GM18505 (cell line): ENCODE data around the gene HINFP.
"Not testable (repeated sequence)": the region's sequence is repeated elsewhere in the genome, so short reads cannot be mapped to it uniquely, and the experiment has no call there.

ENCODE experiments used
- ATAC-seq: cut with Tn5 transposase; IDR thresholded peaks from one replicate; pipeline ENCODE4 v1.9.1; 2021; ENCODE audit not compliant: unreplicated experiment
- POLR2A ChIP-seq: IDR thresholded peaks from 4 replicates; pipeline ENCODE4 v1.6.1; 2011; ENCODE audit warnings: borderline replicate concordance; ENCODE audit not compliant: insufficient read depth, insufficient read length; ENCODE audit errors: extremely low read depth

The HINFP gene

DNA sequence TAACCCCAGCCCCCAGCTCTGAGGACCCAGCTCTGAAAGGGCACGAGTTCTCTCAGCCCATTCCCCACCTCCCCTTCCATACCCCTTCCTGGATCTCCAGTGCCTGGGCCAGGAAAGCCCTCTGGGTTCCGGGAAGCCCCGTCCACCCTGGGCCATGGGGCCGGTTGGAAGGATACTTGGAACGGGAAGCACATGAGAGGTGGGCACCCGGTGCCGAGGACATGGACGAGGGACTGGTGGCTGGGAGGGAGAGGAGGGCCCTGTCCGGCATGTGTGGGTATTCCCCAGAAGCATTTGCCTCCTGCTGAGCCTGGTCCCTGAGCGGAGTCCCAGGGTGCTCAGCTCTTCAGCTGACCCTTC lies 5.2 kb upstream of the HINFP start:
- no peak for TF ChIP-seq POLR2A
- no peak for ATAC-seq

DNA sequence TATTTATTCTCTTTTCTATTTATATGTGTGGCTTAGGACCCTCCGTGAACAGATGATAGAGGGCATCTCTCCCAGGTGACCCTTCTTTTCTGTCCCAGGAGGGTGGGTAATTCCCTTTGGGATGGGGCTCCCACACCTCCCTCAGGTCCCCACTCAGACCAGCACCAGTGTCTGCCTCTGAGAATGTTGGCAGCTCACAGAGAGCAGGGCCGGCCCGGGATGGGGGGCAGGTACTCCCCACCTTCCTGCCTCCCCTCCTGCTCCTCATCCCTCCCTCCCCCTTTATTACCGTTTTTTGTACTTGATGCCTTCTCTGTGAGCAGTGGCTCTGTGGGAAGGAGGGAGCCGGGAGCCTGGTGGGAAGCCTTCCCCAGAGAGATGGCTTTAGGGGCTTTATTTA lies 4.8 kb upstream of the HINFP start:
- no peak for ATAC-seq
- no peak for TF ChIP-seq POLR2A

DNA sequence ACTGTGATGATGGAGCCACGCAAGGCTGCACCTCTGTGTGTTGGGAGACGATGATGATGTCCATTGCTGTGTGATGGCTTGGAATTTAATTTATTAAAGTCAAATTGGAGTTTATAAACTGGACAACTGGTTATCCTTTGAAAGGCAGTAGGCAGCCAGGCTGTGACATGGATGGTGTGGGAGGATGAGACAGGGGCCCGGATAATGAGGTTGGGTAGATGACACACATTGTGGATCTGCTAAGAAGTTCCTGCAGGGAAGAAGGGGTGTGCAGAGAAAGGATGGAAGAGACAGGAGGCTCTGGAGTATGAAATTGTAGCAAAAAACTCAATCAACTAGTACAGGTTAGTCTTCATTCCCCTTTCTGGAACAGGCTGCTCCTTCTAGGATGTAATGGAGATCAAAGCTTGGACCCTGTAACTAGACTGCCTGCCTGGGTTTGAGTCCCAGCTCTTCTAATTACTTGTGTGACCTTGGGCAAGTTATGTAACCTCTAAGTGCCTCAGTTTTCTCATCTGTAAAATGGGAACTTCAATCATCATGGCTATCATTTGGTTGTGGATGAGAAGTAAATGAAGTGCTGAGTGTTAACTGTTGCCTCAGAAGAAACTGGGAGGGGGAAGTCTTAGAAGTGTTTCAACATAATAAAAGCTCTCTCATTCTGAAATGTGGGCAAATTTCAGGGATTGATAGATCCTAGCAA lies 4.2 kb upstream of the HINFP start:
- TF ChIP-seq POLR2A, result no peak
- no peak for ATAC-seq

DNA sequence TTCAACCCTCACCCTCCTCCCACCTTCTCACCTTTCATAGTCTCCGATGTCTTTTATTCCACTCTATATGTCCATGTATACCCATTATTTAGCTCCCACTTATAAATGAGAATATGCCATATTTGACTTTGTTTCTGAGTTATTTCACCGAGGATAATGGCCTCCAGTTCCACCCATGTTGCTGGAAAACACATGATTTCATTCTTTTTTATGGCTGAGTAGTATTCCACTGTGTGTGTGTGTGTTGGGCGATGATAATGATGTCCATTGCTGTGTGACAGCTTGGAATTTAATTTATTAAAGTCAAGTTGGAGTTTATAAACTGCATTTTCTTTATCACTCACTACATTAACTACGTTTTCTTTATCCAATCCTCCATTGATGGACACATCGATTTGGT lies 3.2 kb upstream of the HINFP start:
- TF ChIP-seq POLR2A, result no peak
- ATAC-seq, result no peak

DNA sequence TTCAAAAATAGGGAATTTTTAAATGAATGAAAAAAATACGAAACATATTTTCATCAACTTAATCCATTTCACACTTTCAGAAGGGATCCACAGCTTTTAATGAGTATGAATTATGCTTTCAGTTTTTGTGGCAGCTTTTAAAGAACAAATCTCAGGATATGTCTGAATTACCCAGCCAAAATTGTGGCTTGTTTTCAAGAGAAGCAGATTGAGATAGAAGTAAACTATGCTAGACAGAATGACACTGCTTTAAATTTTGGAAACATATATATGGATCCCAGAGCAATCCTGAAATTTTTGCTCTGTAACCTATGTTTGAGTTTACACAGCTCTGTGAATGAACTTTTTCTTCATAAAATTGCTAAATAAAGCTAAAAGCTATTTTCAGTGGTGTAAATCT lies 2.4 kb upstream of the HINFP start:
- no peak for ATAC-seq
- no peak for TF ChIP-seq POLR2A

DNA sequence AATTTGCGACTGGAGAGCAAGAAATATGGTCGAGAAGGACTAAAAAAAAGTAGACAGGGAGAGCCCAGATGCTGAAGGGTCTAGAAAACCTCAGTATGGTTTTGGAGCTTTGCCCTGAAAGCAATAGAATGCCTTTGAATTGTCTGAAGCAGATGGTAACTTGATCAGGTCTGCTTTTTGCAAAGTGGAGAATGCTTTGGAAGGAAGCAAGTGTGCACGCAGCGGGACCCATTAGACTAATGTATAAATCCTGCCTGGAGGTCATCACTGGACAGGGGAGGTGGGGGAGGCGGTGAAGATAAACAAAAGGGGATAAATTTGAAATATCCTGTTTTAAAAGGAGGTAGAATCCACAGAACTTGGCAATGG lies 757 bp upstream of the HINFP start:
- TF ChIP-seq POLR2A, result no peak
- ATAC-seq, result no peak

DNA sequence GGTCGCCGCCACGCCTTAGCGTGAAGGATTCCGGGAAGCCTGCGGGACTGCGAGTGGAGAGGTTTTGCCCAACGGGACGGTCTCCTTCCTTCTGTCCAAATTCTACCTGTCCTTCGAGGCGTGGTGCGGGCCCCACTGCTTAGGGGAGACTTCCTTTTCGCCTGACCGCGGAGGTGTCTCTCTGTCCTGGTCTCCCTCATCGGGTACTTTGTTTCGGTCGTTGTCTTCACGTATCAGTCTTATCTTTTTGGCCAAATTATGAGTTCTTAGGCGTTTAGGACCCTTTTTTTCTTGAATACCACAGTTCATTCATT lies 388 bp downstream of the HINFP start:
- TF ChIP-seq POLR2A, result no peak
- ATAC-seq, result peak; percentile 15

DNA sequence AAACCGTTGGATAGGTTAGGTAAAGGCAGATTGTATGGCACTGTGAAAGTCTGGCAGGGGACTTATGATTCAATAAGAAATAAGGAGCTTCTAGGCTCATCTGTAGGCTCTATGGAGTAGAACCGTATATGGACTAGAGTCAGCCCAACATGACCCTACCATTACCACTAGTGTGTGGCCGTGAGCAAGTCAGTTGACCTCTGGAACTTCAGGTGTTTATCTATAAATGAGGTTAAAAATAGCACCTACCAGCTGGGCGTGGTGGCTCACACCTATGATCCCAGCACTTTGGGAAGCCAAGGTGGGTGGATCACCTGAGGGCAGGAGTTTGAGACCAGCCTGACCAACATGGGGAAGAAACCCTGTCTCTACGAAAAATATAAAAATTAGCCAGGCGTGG lies 4.4 kb downstream of the HINFP start:
- no peak for TF ChIP-seq POLR2A
- no peak for ATAC-seq

DNA sequence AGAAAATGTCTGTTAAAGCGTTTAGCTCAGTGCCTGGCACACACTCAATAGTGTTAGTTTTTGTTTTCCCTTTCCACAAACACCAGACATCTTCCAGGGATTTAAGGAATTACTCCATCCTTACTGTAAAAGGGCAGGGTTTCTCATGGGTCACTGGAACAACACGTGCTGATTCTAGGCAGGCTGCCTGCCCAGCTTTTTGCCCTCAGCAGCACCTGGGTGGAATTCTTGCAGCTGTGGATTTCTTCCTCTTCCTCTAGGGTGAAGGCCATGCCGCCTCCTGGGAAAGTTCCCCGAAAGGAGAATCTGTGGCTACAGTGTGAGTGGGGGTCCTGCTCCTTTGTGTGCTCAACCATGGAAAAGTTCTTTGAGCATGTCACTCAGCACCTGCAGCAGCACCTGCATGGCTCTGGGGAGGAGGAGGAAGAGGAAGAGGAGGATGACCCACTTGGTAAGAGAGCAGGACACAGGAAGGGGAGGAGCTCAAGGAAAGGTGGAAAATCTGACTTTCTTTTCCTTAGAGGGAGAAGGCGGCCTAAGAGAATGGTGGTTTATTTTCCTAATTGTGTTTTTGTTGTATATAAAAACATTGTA lies 5.4 kb downstream of the HINFP start:
- no peak for TF ChIP-seq POLR2A
- no peak for ATAC-seq

DNA sequence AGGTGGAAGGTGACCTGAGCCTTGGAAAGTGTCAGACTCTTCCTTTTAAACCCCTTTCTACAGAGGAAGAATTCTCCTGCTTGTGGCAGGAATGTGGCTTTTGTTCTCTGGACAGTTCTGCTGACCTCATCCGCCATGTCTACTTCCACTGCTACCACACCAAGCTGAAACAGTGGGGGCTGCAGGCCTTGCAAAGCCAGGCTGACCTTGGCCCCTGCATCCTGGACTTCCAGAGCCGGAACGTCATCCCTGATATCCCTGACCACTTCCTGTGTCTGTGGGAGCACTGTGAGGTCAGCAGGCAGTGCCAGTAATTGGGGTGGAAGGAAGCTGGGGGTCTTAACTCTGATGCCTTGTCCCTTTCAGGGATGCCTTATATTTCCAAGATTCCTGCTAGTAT lies 9.3 kb downstream of the HINFP start:
- no peak for ATAC-seq
- no peak for TF ChIP-seq POLR2A

DNA sequence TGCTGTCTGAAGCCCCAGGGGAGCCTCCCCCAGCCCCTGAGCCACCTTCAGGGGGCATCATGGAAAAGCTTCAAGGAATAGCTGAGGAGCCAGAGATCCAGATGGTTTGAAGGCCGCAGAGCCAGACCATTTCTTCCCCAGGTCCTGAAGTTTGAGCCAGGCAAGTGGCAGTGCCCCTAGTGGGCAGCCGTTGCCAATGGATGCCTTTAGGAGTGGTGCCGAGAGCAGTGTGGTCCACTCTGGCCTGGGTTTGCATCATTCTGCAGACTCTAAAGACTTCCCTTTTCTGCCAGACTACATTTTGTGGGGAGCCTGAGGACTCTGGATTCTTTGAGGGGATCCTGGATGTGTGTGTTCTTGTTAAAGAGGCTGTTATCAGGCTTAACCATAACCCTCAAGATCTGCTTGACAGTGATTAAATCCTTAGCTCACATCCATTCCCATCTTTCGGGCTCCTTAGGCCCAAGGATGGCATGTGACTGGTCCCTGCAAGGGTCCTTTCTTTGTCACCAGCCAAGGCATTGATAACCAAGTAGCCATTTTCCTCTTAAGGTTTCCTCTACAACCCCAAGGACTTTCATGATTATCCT lies 13.1 kb downstream of the HINFP start:
- TF ChIP-seq POLR2A, result no peak
- no peak for ATAC-seq

DNA sequence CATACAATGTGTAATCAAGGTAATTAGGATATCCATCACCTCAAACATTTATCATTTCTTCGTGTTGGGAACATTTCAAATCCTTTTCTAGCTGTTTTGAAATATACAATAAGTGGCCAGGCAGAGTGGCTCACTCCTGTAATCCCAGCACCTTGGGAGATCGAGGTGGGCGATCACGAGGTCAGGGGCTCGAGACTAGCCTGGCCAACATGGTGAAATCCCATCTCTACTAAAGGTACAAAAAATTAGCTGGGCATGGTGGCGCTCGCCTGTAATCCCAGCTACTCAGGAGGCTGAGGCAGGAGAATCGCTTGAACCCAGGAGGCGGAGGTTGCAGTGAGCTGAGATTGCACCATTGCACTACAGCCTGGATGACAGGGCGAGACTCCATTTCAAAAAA lies 17.9 kb downstream of the HINFP start:
- ATAC-seq, result not testable (repeated sequence)

DNA sequence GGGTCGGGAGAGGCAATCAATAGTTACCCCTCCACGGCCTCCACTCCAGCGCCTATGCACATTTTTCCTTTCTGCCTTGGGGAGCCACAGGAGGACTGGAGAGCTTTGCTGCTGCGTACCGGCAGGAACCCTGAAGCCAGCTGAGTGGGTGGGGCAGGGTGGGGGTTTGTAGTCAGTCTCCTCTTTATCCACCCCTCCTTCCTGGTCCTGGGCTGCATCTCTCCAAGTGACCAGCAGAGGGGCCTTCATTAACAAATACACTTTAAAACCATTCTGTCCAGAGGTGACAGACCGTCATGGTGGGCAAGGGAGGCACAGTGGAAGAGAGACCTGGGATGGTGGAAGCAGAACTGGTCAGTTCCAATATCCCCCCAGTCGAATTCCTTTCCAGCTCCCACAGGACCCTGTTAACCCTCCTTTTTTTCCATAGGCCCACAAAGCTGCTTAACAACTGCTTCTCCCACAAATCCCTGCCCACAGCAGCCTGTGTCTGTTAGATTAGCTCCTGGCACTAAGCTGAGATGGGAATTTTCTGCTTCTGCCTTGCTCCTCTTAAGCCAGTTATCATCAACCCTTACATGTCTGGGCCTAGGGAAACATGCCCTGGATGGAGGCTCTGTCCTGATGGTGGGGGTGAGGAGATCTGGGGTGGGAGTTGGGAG lies 23.6 kb downstream of the HINFP start:
- TF ChIP-seq POLR2A, result no peak
- ATAC-seq, result no peak

DNA sequence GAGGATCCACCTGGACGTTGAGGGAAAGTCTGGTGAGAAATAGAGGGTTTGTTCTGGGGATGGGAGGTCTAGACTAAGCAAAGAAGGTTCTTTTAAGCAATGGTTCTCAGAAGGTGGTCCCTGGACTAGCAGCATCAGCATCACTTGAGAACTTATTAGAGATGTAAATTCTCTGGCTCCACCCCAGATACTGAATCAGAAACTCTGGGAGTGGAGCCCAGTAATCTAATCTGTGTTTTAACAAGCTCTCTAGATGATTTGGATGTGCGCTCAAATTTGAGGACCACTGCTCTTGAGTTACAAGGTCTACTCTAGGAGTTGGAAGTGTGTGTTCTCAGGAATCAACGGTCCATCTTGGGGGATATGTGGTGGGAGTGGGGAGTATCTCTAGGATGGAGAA lies 24.2 kb downstream of the HINFP start:
- no peak for ATAC-seq
- TF ChIP-seq POLR2A, result no peak
